Tibial nerve (tissue), 4 donors: ENCODE data around the gene AUH. TPM values are rescaled to one million over a fixed set of nuclear protein-coding genes. Genes with fewer than 3 reads are reported as not detected.

Experiments
- DNase-seq, 2 donors: peaks; one replicate each; pipeline ENCODE4 v3.0.0-alpha.2; 2019; ENCODE audit warnings: low spot score in 2 of 2
- H3K27ac ChIP-seq, 4 donors: fragments of 200-600 bp; sonication (generic) in 3 of 4; one replicate each; pipeline ENCODE4 v1.5.1; 2017 to 2019; ENCODE audit warnings: mild to moderate bottlenecking in 1 of 4
- H3K27me3 ChIP-seq, 2 donors: fragments of 200-600 bp; sonication (generic) in 1 of 2; one replicate each; pipeline versions ENCODE4 v1.5.1 to v1.6.0; 2017 to 2019
- H3K36me3 ChIP-seq, 3 donors: fragments of 200-600 bp; sonication (generic); one replicate each; pipeline ENCODE4 v1.5.1; 2018 to 2019
- H3K4me1 ChIP-seq, 4 donors: fragments of 200-600 bp; sonication (generic) in 3 of 4; one replicate each; pipeline ENCODE4 v1.5.1; 2017 to 2019
- H3K4me3 ChIP-seq, 4 donors: fragments of 200-600 bp; sonication (generic) in 3 of 4; one replicate each; pipeline ENCODE4 v1.5.1; 2017 to 2019; ENCODE audit warnings: mild to moderate bottlenecking in 1 of 4, moderate library complexity in 1 of 4
- H3K9me3 ChIP-seq, 4 donors: fragments of 200-600 bp; sonication (generic) in 3 of 4; one replicate each; pipeline ENCODE4 v1.5.1; 2017 to 2019
- EP300 ChIP-seq, 2 donors: sonication (generic); formaldehyde crosslinking; IDR thresholded peaks; one replicate each; pipeline ENCODE4 v1.6.1; 2017; ENCODE audit warnings: antibody characterized with exemption in 2 of 2, mild to moderate bottlenecking in 1 of 2
- POLR2A ChIP-seq, 2 donors: fragments of 450-650 bp; IDR thresholded peaks; one replicate each; pipeline ENCODE4 v1.6.1; 2017; ENCODE audit warnings: antibody characterized with exemption in 2 of 2, mild to moderate bottlenecking in 2 of 2, moderate library complexity in 2 of 2
- WGBS, 2 donors: methylation state at CpG; one replicate each; pipeline ENCODE4 v1.1.5; 2018; 5-methylcytosine and 5-hydroxymethylcytosine counted together
- total RNA-seq, 4 donors: library from RNA; depleted of rRNA; stranded (reverse); fragments of >200 nt; gene quantifications; one replicate each; pipeline ENCODE4 v1.1.0, GENCODE V29; 2016
- TF ChIP-seq, protein P1 (sequence below), 5 experiments: fragments of 200-600 bp in 3 of 5; fragments of 450-650 bp in 2 of 5; sonication (generic) in 3 of 5; IDR thresholded peaks; one replicate each; pipeline ENCODE4 v1.5.1; 2016 to 2019; ENCODE audit warnings: antibody characterized with exemption in 5 of 5, mild to moderate bottlenecking in 3 of 5, moderate library complexity in 2 of 5

Gene AUH
- total RNA-seq, 4 donors from 2014 or later: 40.5 to 70.1 (median 44.9) TPM

DNA sequence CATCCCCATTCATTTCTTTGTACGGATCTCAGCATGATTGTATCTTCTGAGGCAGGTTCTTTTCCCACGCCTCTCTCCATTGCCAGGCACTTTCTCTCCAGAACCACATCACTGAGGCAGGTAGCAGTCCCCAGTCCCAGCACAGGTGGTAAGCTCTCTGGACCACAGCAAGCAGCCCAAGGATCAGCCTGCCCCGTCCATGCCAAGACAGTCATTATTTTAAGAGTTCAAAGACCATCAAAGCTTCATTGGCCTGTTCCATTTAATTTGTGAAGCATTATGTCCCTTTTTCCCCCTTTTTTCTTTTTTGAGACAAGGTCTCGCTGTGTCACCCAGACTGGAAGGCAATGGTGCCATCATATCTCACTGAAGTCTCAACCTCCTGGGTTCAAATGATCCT lies 171.7 kb downstream of the AUH start:
- TF ChIP-seq EP300 (IDR thresholded peaks at IDR 0.05) (no peak), POLR2A (IDR thresholded peaks at IDR 0.05) (no peak)
- TF ChIP-seq, protein P1, sequence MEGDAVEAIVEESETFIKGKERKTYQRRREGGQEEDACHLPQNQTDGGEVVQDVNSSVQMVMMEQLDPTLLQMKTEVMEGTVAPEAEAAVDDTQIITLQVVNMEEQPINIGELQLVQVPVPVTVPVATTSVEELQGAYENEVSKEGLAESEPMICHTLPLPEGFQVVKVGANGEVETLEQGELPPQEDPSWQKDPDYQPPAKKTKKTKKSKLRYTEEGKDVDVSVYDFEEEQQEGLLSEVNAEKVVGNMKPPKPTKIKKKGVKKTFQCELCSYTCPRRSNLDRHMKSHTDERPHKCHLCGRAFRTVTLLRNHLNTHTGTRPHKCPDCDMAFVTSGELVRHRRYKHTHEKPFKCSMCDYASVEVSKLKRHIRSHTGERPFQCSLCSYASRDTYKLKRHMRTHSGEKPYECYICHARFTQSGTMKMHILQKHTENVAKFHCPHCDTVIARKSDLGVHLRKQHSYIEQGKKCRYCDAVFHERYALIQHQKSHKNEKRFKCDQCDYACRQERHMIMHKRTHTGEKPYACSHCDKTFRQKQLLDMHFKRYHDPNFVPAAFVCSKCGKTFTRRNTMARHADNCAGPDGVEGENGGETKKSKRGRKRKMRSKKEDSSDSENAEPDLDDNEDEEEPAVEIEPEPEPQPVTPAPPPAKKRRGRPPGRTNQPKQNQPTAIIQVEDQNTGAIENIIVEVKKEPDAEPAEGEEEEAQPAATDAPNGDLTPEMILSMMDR (IDR thresholded peaks at IDR 0.05): no peak

DNA sequence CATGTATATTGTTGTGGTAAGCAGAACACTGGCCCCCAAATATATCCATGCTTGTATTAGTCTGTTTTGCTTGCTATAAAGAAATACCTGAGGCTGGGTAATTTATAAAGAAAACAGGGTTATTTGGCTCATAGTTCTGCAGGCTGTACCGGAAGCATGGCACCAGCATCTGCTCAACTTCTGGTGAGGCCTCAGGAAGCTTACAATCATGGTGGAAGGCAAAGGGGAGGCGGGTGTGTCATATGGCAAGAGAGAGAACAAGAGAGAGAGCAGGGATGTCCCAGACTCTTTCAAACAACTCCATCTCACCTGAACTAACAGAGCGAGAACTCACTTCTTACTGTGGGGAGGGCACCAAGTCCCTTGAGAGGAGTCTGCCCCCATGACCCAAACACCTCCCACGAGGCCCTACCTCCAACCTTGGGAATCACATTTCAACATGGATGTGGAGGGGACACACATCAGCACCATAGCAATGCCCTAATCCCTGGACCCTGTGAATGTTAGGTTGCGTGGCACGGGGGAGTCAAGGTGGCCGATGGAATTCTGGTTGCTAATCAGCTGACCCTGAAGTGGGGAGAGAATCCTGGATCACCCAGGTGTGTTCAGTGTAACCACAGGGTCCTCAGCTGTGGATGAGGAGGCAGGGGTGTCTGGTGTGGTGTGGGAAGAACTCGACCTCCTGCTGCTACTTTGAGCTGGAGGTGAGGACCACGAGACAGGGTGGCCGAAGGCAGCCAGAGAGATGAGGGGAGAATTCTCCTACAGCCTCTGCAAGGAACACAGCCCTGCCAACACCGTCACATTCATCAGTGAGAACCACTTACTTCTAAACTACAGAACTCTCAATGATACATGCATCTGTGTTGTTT lies 172.8 kb downstream of the AUH start:
- no peaks in the 10 kb centered on the region for H3K36me3 ChIP-seq
- H3K4me1 ChIP-seq: peaks cover 0 to 21% (median 15%) of the 10 kb centered on the region in 4 donors
- no peak overlapping the region for H3K27ac ChIP-seq
- no peak overlapping the region for H3K4me3 ChIP-seq
- no peaks in the 10 kb centered on the region for H3K9me3 ChIP-seq
- WGBS, 2 donors: 93 to 95% methylated on average over 11 of the region's 11 CpGs
- DNase-seq: no peak
- TF ChIP-seq EP300 (IDR thresholded peaks at IDR 0.05) (no peak), POLR2A (IDR thresholded peaks at IDR 0.05) (no peak)
- TF ChIP-seq, protein P1 (IDR thresholded peaks at IDR 0.05): no peak
- no peaks in the 10 kb centered on the region for H3K27me3 ChIP-seq

More for the DNA sequence above, 171.7 kb downstream of the AUH start:
- Histone ChIP-seq H3K4me1 (peaks cover 0 to 32% (median 26%) of the 10 kb centered on the region in 4 donors), H3K27ac (no peak overlapping the region), H3K27me3 (no peaks in the 10 kb centered on the region), H3K36me3 (no peaks in the 10 kb centered on the region), H3K4me3 (no peak overlapping the region), H3K9me3 (no peaks in the 10 kb centered on the region)
- 96 to 98% methylated on average over 4 of the region's 4 CpGs for WGBS, 2 donors
- no peak for DNase-seq

DNA sequence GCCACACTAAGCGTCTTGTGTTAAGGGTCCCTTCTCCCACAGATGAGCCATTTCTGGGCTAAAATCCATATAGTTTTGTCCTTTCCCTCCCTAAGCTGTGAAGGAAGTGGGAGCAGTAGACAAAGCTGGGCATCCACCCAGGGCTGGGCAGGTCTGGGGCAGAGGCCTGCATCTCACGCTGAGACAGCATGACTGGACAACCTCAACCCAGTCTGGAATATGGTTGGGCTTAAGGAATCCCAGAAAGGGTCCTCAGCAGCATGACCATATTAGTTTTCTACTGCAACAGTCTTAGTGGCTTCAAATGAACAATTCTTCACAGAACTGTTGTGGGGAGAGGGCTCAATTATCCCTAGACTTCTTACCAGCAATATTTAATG lies 173.8 kb downstream of the AUH start:
- DNase-seq: no peak
- 47 to 56% methylated on average over 2 of the region's 2 CpGs for WGBS, 2 donors

DNA sequence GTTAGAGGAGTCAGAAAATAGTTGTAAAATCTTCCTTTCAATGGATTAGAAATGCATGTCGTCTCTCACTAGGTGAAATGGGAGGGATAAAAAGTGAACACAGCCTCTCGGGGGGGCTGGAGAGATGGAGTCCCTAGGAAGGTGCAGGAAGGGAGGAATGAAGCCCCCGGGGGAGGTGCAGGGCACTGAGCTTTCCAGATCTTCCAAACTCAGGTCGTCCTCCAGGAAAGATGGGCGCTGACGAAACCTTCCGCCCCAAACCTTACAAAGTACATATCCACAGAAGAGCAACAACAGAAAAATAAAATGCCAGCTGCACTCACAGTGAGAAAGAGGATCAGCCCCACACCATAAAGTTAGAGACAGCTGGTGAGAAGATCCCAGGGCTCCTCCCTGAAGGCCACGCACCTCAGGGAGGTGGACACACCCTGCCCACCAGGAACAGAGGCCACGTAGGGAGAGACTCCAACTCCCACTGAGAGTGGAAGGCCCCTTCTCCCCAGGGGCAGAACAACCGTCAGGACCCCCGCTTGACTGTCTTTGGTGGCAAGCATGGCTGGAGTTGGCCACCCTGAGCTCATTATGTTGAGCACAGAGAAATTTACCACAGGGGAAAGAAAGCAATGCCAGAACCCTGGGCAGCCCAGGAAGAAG lies 174.3 kb downstream of the AUH start:
- no peaks in the 10 kb centered on the region for H3K36me3 ChIP-seq
- peak overlapping the region in 1 of 4 donors; percentile 67 for H3K27ac ChIP-seq
- DNase-seq: no peak
- TF ChIP-seq, protein P1 (IDR thresholded peaks at IDR 0.05): no peak
- TF ChIP-seq EP300 (IDR thresholded peaks at IDR 0.05): no peak
- no peak for TF ChIP-seq POLR2A (IDR thresholded peaks at IDR 0.05)
- peaks cover 0 to 15% (median 8%) of the 10 kb centered on the region in 4 donors for H3K4me1 ChIP-seq
- 88 to 89% methylated on average over 11 of the region's 11 CpGs for WGBS, 2 donors
- no peaks in the 10 kb centered on the region for H3K9me3 ChIP-seq
- H3K4me3 ChIP-seq: no peak overlapping the region
- H3K27me3 ChIP-seq: no peaks in the 10 kb centered on the region

More for the DNA sequence above, 173.8 kb downstream of the AUH start:
- Histone ChIP-seq H3K36me3 (no peaks in the 10 kb centered on the region), H3K4me3 (no peak overlapping the region), H3K27ac (peak overlapping the region in 1 of 4 donors; percentile 67), H3K4me1 (peaks cover 0 to 18% (median 11%) of the 10 kb centered on the region in 4 donors), H3K27me3 (no peaks in the 10 kb centered on the region), H3K9me3 (no peaks in the 10 kb centered on the region)
- TF ChIP-seq POLR2A (IDR thresholded peaks at IDR 0.05) (no peak), EP300 (IDR thresholded peaks at IDR 0.05) (no peak)
- TF ChIP-seq, protein P1 (IDR thresholded peaks at IDR 0.05): no peak

- WGBS, 2 donors: 81 to 100% methylated on average over 1 to 2 of the region's 2 CpGs
These were observed 175.0 kb downstream of the AUH start for GRCh38 chr9:91186632-91187108.

More at GRCh38 chr9:91186632-91187108, 175.0 kb downstream of the AUH start:
- peaks cover 0 to 7% (median 1%) of the 10 kb centered on the region in 4 donors for H3K4me1 ChIP-seq
- H3K27ac ChIP-seq: no peak overlapping the region
- DNase-seq: no peak
- H3K27me3 ChIP-seq: no peaks in the 10 kb centered on the region
- no peaks in the 10 kb centered on the region for H3K36me3 ChIP-seq
- H3K9me3 ChIP-seq: no peaks in the 10 kb centered on the region
- TF ChIP-seq EP300 (IDR thresholded peaks at IDR 0.05) (no peak), POLR2A (IDR thresholded peaks at IDR 0.05) (no peak)
- TF ChIP-seq, protein P1 (IDR thresholded peaks at IDR 0.05): no peak
- H3K4me3 ChIP-seq: no peak overlapping the region
